ENCODE measurements around the gene IL27RA. TPM values are rescaled to one million over a fixed set of nuclear protein-coding genes. Genes with fewer than 3 reads are reported as not detected.
A peak's percentile ranks its signal among the peaks of the same experiment; 100 is the strongest.

IL27RA gene
- total and polyA plus RNA-seq, 2 experiments from 2014 or later, result 7.7 to 11.4 TPM

DNA sequence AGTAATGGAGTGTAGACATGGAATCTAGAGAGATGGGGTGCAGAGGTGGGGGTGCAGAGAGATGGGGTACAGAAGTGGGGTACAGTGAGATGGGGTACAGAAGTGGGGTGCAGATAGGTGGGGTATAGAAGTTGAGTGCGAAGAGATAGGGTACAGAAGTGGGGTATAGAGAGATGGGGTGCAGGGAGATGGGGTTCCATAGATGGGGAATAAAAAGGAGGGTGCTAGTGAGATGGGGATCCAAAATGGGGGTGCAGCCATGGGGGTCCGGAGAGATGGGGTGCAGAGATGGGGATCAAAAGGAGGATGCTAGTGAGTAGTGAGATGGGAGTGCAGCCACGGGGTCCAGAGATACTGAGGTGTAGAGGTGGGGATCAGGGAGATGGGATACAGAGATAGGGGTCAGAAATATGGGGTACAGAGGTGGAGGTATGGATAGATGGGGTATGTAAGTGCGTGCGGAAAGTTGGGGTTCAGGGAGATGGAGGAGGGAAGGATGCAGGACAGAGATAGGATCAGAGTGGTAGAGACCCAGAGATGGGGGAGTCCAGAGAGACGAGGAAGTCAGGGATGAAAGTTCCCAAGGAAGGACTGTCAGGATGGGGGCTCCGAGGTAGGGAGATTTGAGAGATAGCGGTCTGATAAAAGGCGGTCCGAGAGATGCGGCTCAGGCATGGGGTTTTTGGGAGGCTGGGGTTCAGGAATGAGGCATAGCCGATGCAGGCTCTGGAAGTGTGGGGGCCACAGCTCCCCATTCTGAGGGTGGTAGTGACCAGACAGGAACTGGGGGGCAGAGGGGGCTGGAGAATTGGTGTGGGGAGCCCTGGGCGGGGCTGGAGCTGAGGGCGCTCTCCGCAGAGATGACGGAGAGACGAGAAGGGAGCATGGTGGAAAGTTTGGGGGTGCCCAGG, 26.9 kb downstream of the IL27RA start:
- Histone ChIP-seq H3K27ac (ENCODE audit: low read depth) (no peak overlapping the region), H3F3A (replicated peaks; ENCODE audit: low read depth) (no peaks in the 10 kb centered on the region; the same call in 1 of the 2 replicates), H3K36me3 (ENCODE audit: insufficient read depth) (no peaks in the 10 kb centered on the region), H2AFZ (peak overlapping the region; percentile 95), H3K27me3 (ENCODE audit: insufficient read depth) (peaks cover 25% of the 10 kb centered on the region), H3K9me2 (ENCODE audit: insufficient read depth) (no peaks in the 10 kb centered on the region), H3K4me3 (peak overlapping the region; percentile 74), H3K4me1 (ENCODE audit: insufficient read depth) (peaks cover 8% of the 10 kb centered on the region; the same call in 1 of the 2 replicates), H3K79me2 (replicated peaks; ENCODE audit: insufficient read depth) (no peaks in the 10 kb centered on the region), H4K20me1 (replicated peaks; ENCODE audit: insufficient read depth) (no peaks in the 10 kb centered on the region; the same call in 1 of the 2 replicates), H3K4me2 (peak overlapping the region; percentile 82)
- Mint-ChIP-seq H3K27me3 (ENCODE audit: insufficient read depth, low read depth, poor library complexity) (peaks cover 32% of the 10 kb centered on the region), H3K27ac (no peak overlapping the region), H3K4me3 (peak overlapping the region; percentile 84), H3K4me1 (peaks cover 14% of the 10 kb centered on the region), H3K9me3 (no peaks in the 10 kb centered on the region), H3K36me3 (ENCODE audit: low read depth) (peaks cover 6% of the 10 kb centered on the region; the same call in 1 of the 3 replicates)
- TF ChIP-seq CREB1 (CRISPR knock-in tag; IDR thresholded peaks at IDR 0.05; ENCODE audit: low read depth) (no peak), STAT1 (IDR thresholded peaks at IDR 0.05; ENCODE audit: unreplicated experiment) (no peak), EZH2phosphoT487 (IDR thresholded peaks at IDR 0.05; ENCODE audit: unreplicated experiment) (no peak), POLR2AphosphoS5 (IDR thresholded peaks at IDR 0.05; ENCODE audit: low read depth) (no peak), ZNF114 (CRISPR knock-in tag; IDR thresholded peaks at IDR 0.05) (no peak), ZNF331 (CRISPR knock-in tag; IDR thresholded peaks at IDR 0.05; ENCODE audit: low read depth) (no peak), EZH2 (IDR thresholded peaks at IDR 0.05; ENCODE audit: low read depth, unreplicated experiment) (no peak), NANOG (IDR thresholded peaks at IDR 0.05; ENCODE audit: borderline replicate concordance) (no peak)
- TF ChIP-seq, protein P1, sequence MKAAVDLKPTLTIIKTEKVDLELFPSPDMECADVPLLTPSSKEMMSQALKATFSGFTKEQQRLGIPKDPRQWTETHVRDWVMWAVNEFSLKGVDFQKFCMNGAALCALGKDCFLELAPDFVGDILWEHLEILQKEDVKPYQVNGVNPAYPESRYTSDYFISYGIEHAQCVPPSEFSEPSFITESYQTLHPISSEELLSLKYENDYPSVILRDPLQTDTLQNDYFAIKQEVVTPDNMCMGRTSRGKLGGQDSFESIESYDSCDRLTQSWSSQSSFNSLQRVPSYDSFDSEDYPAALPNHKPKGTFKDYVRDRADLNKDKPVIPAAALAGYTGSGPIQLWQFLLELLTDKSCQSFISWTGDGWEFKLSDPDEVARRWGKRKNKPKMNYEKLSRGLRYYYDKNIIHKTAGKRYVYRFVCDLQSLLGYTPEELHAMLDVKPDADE (IDR thresholded peaks at IDR 0.05), result no peak
- TF ChIP-seq, protein P2, sequence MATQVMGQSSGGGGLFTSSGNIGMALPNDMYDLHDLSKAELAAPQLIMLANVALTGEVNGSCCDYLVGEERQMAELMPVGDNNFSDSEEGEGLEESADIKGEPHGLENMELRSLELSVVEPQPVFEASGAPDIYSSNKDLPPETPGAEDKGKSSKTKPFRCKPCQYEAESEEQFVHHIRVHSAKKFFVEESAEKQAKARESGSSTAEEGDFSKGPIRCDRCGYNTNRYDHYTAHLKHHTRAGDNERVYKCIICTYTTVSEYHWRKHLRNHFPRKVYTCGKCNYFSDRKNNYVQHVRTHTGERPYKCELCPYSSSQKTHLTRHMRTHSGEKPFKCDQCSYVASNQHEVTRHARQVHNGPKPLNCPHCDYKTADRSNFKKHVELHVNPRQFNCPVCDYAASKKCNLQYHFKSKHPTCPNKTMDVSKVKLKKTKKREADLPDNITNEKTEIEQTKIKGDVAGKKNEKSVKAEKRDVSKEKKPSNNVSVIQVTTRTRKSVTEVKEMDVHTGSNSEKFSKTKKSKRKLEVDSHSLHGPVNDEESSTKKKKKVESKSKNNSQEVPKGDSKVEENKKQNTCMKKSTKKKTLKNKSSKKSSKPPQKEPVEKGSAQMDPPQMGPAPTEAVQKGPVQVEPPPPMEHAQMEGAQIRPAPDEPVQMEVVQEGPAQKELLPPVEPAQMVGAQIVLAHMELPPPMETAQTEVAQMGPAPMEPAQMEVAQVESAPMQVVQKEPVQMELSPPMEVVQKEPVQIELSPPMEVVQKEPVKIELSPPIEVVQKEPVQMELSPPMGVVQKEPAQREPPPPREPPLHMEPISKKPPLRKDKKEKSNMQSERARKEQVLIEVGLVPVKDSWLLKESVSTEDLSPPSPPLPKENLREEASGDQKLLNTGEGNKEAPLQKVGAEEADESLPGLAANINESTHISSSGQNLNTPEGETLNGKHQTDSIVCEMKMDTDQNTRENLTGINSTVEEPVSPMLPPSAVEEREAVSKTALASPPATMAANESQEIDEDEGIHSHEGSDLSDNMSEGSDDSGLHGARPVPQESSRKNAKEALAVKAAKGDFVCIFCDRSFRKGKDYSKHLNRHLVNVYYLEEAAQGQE (IDR thresholded peaks at IDR 0.05; ENCODE audit: unreplicated experiment), result no peak
- ATAC-seq, result no peak
- no peak for DNase-seq (ENCODE audit: low spot score)

All from GM23338 (cell line).